NCI-H1930 (cell line): ENCODE data around the gene LGR4.

Experiments used
- DNase-seq, 2 experiments: peaks; one replicate each; lab custom pipeline; 2025; lab: John Stamatoyannopoulos, UW

LGR4 gene

DNA sequence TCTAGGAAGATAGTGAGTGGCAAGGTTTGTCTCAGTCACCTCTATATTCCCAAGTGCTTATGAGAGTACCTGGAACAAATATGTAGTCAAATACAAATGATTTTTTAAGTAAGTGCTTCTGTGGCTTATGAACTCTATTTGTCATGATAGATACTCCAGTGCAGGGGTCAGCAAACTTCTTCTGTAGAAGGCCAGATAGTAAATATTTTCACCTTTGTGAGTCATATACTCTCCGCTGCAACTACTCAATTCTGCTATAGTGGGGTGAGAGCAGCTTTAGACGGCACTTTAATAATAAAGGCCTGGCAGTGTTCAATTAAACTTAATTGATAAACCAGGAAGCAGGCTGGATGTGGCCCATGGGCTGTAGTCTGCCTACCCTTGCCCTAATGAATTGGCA lies 97.2 kb downstream of the LGR4 start:
- no peak for DNase-seq

DNA sequence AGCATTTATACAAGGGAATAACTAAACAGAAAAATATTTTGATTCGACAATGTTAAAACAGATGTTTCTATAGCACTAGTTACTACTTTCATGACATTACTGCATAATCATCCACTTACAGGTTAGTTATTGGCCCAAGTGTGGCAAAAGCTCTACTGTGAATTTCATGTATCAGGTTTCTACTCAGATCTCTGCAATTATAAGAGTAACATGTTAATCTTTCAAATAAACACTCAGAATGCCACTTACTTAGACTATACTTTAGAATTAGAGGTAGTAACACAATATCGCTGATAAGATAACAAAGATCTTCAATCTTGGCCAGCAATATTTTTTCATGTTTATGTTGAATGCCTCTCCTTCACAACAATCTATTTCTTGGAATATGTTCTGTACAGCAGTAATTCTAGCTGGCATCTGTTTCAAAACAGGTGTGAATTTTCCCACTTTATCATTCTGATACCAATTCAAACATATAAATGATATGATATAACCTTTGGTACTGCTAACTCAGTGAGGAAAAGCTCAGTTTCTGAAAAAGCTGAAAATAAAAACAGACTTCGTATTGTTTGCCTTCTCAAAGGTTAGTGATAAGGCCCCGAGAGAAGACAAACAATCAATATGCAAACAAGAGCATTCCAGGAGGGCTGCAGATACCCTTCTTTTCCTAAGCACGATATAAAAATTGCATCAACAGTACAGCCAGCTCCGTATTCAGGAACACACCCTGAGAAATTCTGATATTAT lies 98.6 kb downstream of the LGR4 start:
- no peak for DNase-seq

GRCh38 chr11:27373392-27373791 lies 99.2 kb downstream of the LGR4 start:
- no peak for DNase-seq

- DNase-seq = no peak
Measured at GRCh38 chr11:27372164-27372563, 100.4 kb downstream of the LGR4 start.

GRCh38 chr11:27371489-27371888 lies 101.1 kb downstream of the LGR4 start:
- no peak for DNase-seq

DNA sequence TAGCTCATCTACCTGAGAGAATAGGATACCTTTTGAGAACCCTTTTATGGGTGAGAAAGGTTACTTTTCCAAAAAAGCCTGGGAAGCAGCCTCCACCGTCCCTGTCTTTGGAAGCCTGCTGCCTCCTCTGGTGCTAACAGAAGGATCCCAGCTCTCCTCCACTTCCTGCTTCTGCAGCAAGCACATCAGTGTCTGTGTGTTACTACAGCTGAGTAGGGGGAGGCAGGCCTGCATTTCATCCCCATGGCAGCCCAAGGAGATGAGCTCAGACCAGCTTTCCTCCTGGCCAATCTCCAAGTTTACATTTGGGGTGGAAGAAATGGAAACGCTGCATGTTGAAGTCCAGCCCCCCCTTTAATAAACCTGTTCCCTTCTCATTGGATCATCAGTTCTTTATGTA lies 102.2 kb downstream of the LGR4 start:
- no peak for DNase-seq

DNA sequence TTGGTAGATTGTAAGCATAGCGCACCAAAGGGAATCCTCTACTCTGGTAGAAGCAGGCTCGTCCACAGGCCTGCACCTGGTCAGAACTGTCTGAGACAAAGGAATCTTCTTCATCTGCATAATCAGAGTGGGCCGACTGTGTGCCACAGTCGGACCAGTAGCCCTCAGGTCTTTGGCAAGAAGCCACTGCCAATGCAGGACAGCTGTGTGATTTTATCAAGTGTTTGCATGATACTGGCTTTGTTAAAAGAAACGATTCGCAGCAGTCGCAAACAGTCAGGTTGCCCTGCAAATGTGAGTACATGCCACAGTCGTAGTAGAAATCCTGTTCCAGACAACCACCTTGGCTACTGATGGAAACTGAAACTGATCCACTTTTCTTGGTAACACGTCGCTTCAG lies 104.7 kb downstream of the LGR4 start:
- peak; percentile 45 to 57 for DNase-seq

- no peak for DNase-seq
Measured at GRCh38 chr11:27363576-27364117, 108.9 kb downstream of the LGR4 start.

DNA sequence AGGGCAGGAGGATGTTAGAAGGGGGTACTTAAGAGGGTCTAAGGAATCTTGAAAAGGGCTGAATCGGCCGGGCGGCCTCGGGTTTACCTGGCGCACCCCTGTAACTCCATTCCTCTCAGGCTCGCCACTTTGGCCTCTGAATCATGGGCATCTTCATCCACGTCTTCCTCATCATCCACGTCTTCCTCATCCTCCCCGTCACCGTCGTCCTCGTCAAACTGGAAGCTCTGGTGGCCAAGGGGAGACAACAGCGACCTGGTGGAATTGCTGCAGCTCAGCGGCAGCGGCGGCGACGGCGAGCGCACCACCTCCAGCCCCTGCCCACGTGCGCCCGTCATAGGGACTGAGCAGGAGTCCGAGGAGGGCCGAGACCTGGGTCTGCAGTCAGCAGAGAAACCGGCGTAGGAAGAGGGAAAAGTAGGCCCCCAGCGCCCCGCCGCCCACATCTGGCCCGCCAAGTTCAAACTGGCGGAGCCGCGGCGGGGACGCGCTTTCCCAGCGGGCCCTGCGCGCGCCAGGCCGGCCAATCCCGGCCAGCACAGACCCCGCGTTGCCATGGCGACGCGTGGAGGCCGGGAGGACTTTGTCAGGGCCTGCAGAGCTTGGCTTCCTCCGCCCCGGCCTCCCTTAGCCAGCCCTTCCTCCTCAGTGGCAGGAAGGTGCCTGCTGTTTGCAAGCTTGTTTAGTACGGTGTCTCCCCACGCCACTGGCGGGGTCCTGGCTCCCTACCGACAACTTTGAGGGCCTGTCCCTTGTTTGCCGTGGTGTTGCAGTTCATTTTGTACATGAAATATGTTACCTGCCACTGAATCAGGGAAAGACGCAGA lies 109.6 kb downstream of the LGR4 start, which contains the start of gene CCDC34:
CCDC34 (minus strand) TSS at position 467 of the 827 bp plus-strand sequence; CDS start at position 446, 21 bp downstream.
- DNase-seq = peak; percentile 95 to 96

- DNase-seq = no peak
Measured at GRCh38 chr11:27361649-27362431, 110.8 kb downstream of the LGR4 start.

DNA sequence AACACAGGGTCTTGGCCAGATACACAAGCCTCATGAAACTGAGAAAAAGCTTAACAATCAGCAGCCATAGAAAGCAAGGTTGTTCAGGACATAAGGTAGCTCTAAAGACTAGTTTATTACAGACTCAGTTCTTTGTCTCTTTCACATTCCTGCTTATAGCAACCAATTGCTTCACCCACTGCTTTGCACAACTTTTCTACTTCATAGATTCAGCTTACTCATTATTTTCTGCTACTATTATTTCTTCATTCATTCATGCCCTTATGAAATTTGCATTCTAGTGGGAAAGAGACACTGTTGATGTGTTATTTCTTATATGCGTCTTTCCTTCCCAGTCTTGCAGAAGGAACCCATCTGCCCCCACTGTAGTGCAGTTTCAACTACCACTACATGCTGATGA lies 114.3 kb downstream of the LGR4 start:
- DNase-seq = no peak

GRCh38 chr11:27357250-27357649 lies 115.3 kb downstream of the LGR4 start:
- DNase-seq = no peak

DNA sequence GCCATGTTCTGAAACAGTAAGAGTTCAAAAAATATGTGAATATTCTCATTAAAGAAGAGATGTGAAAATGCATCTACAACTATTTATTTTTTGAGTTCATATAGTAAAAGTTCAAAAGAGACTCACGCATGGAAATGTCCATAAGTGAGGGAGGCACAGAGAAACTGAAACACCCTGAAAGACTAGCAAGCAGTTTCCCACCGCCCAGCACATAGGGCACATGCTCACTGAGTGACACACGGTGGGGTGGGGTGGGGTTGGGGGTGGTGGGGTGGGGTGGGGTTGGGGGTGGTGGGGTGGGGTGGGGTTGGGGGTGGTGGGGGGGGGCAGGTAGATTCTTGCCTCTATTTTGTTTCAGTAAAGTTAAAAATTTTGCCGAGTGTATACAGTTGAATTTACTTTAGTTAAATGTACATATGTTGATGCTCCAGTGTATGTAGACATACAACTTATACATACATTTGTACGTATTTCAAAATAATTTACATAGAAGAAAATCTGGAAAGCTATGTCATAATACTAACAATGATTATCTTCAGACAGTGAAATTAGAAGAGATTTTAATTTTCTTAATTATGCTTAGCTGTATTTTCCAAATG lies 115.9 kb downstream of the LGR4 start:
- no peak for DNase-seq

DNA sequence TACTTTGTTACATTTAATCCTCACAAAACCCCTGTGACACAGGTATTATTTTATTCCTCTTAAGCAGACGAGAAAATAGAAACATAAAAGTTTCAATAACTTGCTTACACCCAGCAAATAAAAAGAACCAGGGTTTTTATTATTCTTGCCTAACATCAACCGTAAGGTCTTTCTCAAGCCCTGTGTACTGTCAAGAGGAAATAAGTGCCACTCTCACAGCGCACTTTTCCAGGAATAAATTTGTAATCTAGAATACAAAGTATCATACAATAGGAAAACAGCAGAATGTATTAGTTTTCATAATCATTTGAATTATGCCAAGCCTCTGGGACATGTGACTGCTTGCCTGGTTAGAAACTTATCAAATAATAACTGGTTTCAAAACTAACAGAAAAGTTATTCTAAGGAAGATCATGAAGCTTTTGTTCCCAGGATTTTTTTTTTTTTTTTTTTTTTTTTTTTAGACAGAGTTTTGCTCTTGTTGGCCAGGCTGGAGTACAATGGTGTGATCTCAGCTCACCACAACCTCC lies 117.0 kb downstream of the LGR4 start:
- no peak for DNase-seq

- no peak for DNase-seq
Measured at GRCh38 chr11:27354359-27354965, 118.1 kb downstream of the LGR4 start.

DNA sequence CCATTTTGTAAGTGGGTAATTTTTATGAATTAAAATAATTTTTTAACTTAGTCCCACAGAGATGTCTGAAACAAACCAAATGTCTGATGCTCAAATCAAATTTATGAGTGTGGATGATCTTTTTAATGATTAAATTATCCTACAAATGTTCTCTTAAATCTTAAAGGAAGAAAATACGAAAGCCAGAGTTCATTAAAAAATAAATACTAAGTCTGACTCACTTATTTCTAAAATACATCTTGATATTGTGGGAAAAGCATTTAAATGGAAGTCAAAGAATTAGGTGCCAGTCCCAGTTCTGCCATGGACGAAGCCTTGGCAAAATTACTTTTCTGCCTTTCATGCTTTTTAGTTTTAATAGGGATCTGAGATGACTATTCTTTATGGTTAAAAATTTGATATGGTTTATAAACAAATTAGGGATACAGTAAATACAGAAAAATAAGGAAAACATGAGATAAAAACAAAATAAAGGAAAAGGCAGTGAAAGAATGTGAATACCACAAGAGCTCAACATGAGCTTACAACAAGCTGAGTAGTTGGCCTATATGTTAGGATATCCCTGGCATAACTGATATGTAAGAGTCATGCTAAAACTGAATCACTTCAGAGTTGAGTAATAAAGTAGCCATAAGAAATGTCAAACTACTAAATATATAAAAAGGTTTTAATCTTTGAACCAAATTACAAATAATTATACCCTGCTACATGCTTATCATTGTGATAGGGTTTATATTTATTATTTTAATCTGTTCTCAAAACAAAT lies 118.8 kb downstream of the LGR4 start:
- no peak for DNase-seq

- no peak for DNase-seq
Measured at GRCh38 chr11:27352781-27353180, 119.8 kb downstream of the LGR4 start.

DNA sequence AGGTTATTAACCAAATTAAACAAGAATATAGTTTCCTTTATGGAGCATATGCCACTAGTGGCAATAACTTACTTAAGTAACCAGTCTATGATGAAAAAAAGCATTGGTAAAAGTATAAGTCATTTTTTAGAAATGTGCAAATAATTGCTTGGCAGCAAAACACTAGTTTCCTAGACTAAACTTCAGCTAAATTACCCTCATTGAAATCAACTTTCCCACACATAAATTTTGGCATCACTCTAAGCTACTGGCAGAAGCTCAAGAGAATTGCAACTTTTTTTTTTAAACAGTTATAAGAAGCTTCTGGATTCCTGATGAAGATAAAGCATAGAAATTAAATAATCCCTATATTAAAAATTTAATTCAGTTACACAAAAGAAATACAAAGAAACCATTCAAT lies 122.1 kb downstream of the LGR4 start:
- no peak for DNase-seq

GRCh38 chr11:27349919-27350318 lies 122.7 kb downstream of the LGR4 start:
- DNase-seq = no peak

GRCh38 chr11:27348340-27348873 lies 124.2 kb downstream of the LGR4 start:
- peak; percentile 49 to 57 for DNase-seq
